Measurements from ENCODE around the gene VTA1. TPM values are rescaled to one million over a fixed set of nuclear protein-coding genes. Genes with fewer than 3 reads are reported as not detected.
A peak's percentile ranks its signal among the peaks of the same experiment; 100 is the strongest.
"Not testable (repeated sequence)": the region's sequence is repeated elsewhere in the genome, so short reads cannot be mapped to it uniquely, and the experiment has no call there.

Gene VTA1, protein sequence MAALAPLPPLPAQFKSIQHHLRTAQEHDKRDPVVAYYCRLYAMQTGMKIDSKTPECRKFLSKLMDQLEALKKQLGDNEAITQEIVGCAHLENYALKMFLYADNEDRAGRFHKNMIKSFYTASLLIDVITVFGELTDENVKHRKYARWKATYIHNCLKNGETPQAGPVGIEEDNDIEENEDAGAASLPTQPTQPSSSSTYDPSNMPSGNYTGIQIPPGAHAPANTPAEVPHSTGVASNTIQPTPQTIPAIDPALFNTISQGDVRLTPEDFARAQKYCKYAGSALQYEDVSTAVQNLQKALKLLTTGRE
- 10 to 100 TPM; 43.5 to 47.4 TPM for total RNA-seq

DNA sequence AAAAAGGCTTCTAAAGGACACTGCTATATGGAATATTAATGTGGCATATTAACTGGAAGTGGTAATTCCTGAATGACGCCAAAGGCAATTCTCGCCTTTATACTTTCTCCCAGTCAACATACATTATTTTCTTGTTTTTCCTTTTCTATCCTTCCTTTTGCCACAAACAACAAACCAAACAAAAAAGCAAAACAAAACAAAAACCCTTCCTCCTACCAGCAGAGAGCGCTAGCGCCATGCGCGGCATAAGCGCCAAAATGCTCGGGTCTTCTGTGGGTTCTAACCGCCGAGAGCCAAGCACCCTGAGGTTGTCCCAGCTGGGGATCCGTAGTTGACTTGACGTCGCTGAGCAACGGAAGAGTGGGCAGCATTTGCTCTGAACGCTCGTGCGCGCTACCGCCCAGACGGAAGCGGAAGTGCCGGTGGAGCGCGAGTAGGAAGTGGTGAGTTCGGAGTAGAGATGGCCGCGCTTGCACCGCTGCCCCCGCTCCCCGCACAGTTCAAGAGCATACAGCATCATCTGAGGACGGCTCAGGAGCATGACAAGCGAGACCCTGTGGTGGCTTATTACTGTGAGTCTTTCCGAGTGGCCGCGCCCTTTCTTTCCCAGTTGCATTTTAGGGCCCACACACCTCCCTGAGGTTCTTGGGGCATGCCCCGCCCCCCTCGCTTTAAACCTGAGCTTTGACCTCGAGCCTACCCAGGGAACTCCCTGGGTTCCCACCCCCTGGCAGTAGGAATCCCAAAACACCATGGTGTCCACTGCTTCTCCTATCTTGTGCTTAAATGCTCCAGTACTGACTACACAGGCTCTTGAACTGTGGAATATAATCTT lies at the start of gene VTA1, which contains the start of gene NMBR:
VTA1 (plus strand) TSS at position 436 of the 835 bp plus-strand sequence; CDS start at position 461, 25 bp downstream.
NMBR (minus strand) TSS at position 295 of the 835 bp plus-strand sequence. CDS start 58,464 bp downstream, outside the sequence.
- CTCF ChIA-PET, result interaction anchor here (0.6 to 3.9 kb wide), 14 partner anchors 9 to 1694 kb away, joined by 3 to 36 read pairs (median 4); no protein-coding TSS in a partner anchor
- POLR2A ChIA-PET, result interaction anchor here (0.6 to 1.7 kb wide), 4 partner anchors 9 to 240 kb away, joined by 3 to 5 read pairs (median 3); no protein-coding TSS in a partner anchor
- peaks cover 51% of the 10 kb centered on the region for H3K4me1 Mint-ChIP-seq (ENCODE audit: low read depth)
- H3K27me3 Mint-ChIP-seq, result no peaks in the 10 kb centered on the region
- H3K36me3 Mint-ChIP-seq, result peaks cover 5% of the 10 kb centered on the region
- H3K4me3 Mint-ChIP-seq, result peak within 1 kb of the TSS; percentile 96
- peak within 1 kb of the TSS; percentile 70 for H3K27ac Mint-ChIP-seq
- no peaks in the 10 kb centered on the region for H3K9me3 Mint-ChIP-seq
- intact Hi-C loops (cut with micrococcal nuclease), result loop anchor here (1.0 to 5.0 kb wide), 9 partner anchors 60 to 1305 kb away; partner anchors contain the start of genes ADAT2, ADGRG6 and PEX3
- peak; percentile 98 for DNase-seq

DNA sequence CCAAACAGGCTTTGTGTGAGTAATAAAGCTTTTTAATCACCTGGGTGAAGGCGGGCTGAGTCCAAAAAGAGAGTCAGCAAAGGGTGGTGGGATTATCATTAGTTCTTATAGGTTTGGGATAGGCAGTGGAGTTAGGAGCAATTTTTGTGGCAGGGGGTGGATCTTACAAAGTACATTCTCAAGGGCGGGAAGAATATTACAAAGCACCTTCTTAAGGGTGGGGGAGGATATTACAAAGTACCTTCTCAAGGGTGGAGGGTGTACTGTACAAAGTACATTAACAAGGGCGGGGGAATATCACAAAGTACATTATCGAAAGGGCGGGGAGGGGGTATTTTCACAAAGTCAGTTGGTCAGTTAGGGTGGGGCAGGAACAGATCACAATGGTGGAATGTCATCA lies 42.2 kb upstream of the VTA1 start:
- POLR2A ChIA-PET; H3K4me3 Mint-ChIP-seq; H3K9me3 Mint-ChIP-seq; intact Hi-C loops (cut with micrococcal nuclease); H3K27me3 Mint-ChIP-seq; CTCF ChIA-PET; H3K27ac Mint-ChIP-seq; H3K36me3 Mint-ChIP-seq; DNase-seq; H3K4me1 Mint-ChIP-seq (ENCODE audit: low read depth): not testable (repeated sequence)

DNA sequence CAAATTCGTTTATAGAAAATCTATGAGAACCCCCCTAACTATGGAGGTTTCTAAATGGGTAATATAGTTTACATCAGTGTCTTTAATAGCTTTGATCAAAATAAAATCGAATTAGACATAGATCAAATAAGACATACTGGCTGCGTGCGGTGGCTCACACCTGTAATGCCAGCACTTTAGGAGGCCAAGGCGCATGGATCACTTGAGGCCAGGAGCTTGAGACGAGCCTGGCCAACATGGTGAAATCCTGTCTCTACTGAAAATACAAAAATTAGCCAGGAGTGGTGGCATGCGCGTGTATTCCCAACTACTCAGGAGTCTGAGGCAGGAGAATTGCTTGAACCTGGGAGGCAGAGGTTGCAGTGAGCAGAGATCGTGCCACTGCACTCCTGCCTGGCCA lies 36.2 kb upstream of the VTA1 start:
- DNase-seq; H3K27me3 Mint-ChIP-seq; H3K27ac Mint-ChIP-seq; intact Hi-C loops (cut with micrococcal nuclease); POLR2A ChIA-PET; H3K4me3 Mint-ChIP-seq; H3K36me3 Mint-ChIP-seq; H3K9me3 Mint-ChIP-seq; H3K4me1 Mint-ChIP-seq (ENCODE audit: low read depth): not testable (repeated sequence)
- CTCF ChIA-PET, result interaction anchor here (0.6 to 4.6 kb wide), 4 partner anchors 9 to 516 kb away, joined by 3 to 64 read pairs (median 14); no protein-coding TSS in a partner anchor

DNA sequence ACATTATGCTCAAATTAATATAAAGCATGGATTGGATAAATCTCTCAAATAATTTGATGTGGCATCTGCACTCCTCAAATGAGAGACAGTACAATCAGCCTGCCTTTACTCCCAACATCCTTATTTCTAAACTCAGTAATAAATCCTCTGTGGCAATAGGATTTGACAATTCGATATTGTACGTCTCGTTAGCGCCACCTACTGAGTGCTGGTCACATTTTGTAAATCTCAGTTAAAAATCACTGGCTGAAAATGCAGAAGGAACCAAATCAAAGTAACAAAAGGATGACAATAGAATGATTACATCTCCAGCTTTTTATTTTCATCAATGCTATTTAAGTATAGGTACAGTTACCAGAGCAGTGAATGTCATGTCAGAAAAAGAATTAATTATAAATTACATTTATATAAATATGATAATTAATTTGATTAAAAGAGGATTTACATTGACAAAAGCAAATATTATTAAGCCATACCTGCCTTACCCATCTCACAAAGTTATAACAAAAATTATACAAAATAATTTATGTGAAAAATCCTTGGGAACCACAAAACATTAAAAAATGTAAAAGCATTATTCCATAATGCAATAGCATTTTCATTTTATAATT lies 34.5 kb upstream of the VTA1 start:
- H3K4me1 Mint-ChIP-seq (ENCODE audit: low read depth), result no peaks in the 10 kb centered on the region
- peak; percentile 75 for DNase-seq
- H3K9me3 Mint-ChIP-seq, result no peaks in the 10 kb centered on the region
- no peak overlapping the region for H3K4me3 Mint-ChIP-seq
- intact Hi-C loops (cut with micrococcal nuclease), result loop anchor here (1.0 kb wide), 2 partner anchors 123 to 434 kb away; no protein-coding TSS in a partner anchor
- POLR2A ChIA-PET, result no interaction called here
- CTCF ChIA-PET, result interaction anchor here (0.6 to 4.6 kb wide), 13 partner anchors 9 to 661 kb away, joined by 3 to 64 read pairs (median 5); no protein-coding TSS in a partner anchor
- peaks cover 2% of the 10 kb centered on the region for H3K27me3 Mint-ChIP-seq
- H3K36me3 Mint-ChIP-seq, result no peaks in the 10 kb centered on the region
- H3K27ac Mint-ChIP-seq, result no peak overlapping the region

DNA sequence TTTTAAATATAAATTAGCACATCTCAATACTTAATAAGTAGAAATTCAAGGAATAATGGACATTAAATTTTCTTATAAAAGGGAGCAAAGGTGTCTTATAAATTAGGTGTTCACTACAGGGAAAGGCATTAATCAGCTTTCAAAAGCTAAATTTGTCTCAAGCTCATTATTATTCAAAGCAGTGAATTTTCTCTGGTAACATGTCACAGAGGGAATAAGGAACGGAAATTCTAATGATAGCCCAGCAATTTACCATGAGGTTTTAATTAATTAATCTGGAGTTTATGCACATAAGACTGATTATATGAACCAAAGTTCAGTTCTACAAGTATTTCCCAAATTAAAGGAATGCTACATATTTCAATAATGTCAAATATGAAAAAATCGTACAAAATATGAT lies 29.7 kb upstream of the VTA1 start:
- CTCF ChIA-PET, result interaction anchor here (1.0 kb wide), 1 partner anchor 128 kb away, joined by 6 read pairs; no protein-coding TSS in a partner anchor
- Mint-ChIP-seq H3K9me3 (no peaks in the 10 kb centered on the region), H3K27ac (no peak overlapping the region), H3K4me3 (no peak overlapping the region), H3K27me3 (peaks cover 2% of the 10 kb centered on the region), H3K4me1 (ENCODE audit: low read depth) (no peaks in the 10 kb centered on the region), H3K36me3 (no peaks in the 10 kb centered on the region)
- DNase-seq, result no peak
- intact Hi-C loops (cut with micrococcal nuclease), result no loop called here
- POLR2A ChIA-PET, result no interaction called here

DNA sequence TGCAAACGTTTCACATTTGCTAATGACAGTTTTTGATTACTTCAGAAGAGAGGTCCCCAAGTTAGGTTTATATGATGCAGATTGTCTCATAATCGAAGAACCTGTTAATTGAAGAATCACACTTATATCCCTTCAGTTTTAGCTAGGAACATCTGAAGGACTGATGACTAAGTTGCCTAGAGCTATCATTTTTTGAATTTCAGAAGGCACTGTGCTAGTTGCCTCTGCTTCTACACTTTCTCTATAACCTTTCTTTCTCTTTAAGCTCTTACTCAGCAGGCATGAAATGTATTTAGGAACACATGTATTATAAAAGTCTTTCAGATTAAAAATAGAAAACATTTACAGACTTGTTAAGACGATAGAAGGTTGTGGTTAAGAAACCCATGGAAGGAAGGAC lies 28.7 kb upstream of the VTA1 start:
- intact Hi-C loops (cut with micrococcal nuclease), result no loop called here
- Mint-ChIP-seq H3K27ac (no peak overlapping the region), H3K27me3 (no peaks in the 10 kb centered on the region), H3K9me3 (no peaks in the 10 kb centered on the region), H3K4me3 (no peak overlapping the region), H3K4me1 (ENCODE audit: low read depth) (no peaks in the 10 kb centered on the region), H3K36me3 (no peaks in the 10 kb centered on the region)
- POLR2A ChIA-PET, result no interaction called here
- CTCF ChIA-PET, result no interaction called here
- no peak for DNase-seq

DNA sequence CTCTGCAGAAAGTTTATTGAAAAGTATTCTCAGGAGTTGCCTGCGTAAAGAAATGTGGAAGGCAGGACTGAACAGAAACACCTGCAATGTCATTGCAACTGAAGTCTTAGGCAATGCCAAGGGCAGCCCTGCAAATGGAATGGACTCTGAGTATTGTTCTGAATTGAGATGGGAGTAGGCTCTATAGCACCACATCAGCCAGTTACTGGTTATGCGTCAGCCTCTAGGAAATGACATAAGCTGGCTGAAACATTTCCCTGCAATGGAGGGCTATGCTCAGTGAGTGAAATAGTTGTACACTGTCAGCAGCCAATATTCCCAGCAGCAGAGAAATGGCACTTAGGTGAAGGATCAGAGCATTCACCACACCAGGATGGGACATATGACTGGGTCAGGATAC lies 28.1 kb upstream of the VTA1 start:
- H3K4me1 Mint-ChIP-seq (ENCODE audit: low read depth), result no peaks in the 10 kb centered on the region
- H3K27ac Mint-ChIP-seq, result no peak overlapping the region
- H3K9me3 Mint-ChIP-seq, result no peaks in the 10 kb centered on the region
- no peak for DNase-seq
- H3K4me3 Mint-ChIP-seq, result no peak overlapping the region
- intact Hi-C loops (cut with micrococcal nuclease), result no loop called here
- no peaks in the 10 kb centered on the region for H3K27me3 Mint-ChIP-seq
- ChIA-PET POLR2A (no interaction called here), CTCF (no interaction called here)
- no peaks in the 10 kb centered on the region for H3K36me3 Mint-ChIP-seq

DNA sequence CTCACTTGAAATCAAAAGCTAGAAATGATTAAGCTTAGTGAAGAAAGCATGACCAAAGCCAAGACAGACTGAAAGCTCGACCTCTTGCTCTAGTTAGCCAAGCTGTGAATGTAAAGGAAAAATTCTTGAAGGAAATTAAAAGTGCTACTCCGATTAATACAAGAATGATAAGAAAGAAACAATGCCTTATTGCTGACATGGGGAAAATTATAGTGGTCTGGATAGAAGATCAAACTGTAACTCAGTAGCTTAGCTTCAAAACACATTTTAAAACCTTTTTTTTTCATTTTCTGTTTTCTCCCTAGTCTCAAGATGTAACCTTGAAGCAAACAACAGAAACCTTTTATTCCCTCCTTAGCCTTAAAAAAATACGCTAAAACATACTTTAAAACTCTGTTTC lies 25.7 kb upstream of the VTA1 start:
- no peaks in the 10 kb centered on the region for H3K4me1 Mint-ChIP-seq (ENCODE audit: low read depth)
- no peak for DNase-seq
- intact Hi-C loops (cut with micrococcal nuclease), result no loop called here
- H3K36me3 Mint-ChIP-seq, result no peaks in the 10 kb centered on the region
- POLR2A ChIA-PET, result no interaction called here
- no peaks in the 10 kb centered on the region for H3K27me3 Mint-ChIP-seq
- no peak overlapping the region for H3K4me3 Mint-ChIP-seq
- CTCF ChIA-PET, result interaction anchor here (1.8 kb wide), 1 partner anchor 132 kb away, joined by 5 read pairs; no protein-coding TSS in a partner anchor
- no peaks in the 10 kb centered on the region for H3K9me3 Mint-ChIP-seq
- no peak overlapping the region for H3K27ac Mint-ChIP-seq

DNA sequence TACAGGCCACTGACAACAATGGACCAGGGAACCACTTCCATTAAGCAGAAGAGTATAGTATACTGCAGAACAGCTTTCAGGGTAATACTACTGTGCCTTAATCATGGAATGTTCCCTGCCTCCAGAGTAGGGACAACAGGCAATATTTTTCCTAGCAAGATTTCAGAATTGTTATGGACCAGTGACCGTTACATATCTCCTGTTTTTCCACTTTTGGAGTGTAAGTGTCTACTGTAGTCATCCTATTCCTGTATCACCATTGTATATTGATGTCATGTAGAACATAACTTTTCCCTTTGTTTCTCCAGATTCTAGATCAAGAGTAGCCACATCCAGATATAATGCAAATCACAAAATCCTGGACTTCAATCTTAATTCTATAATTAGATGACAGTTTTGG lies 16.2 kb upstream of the VTA1 start:
- H3K4me3 Mint-ChIP-seq, result no peak overlapping the region
- intact Hi-C loops (cut with micrococcal nuclease), result no loop called here
- peaks cover 19% of the 10 kb centered on the region for H3K27me3 Mint-ChIP-seq
- no peaks in the 10 kb centered on the region for H3K36me3 Mint-ChIP-seq
- CTCF ChIA-PET, result no interaction called here
- no peaks in the 10 kb centered on the region for H3K9me3 Mint-ChIP-seq
- no peak for DNase-seq
- no peaks in the 10 kb centered on the region for H3K4me1 Mint-ChIP-seq (ENCODE audit: low read depth)
- H3K27ac Mint-ChIP-seq, result no peak overlapping the region
- POLR2A ChIA-PET, result no interaction called here

DNA sequence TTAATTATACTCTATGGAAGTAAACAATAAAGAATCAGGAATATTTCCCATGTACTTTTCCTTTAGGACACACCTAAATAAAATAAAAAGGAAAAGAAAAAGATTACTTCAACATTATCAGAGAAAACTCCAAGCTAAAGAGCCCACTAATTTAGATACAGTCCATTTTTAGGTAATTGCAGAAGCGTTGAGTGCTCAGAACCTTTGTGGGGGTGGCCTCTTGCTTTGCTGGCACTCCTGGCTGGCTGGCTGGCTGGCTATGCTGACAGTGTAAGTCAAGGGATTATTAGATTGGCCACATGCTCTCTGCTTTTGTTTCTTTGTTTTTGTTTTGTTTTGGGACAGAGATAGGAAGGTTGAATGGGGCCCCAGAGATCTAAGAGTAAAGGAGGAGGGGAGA lies 14.4 kb upstream of the VTA1 start, which contains the start of gene GJE1:
GJE1 (plus strand) TSS at position 301 of the 400 bp plus-strand sequence. CDS start 234 bp downstream, outside the sequence.
- no peak for DNase-seq
- Mint-ChIP-seq H3K36me3 (no peaks in the 10 kb centered on the region), H3K4me3 (no peak within 1 kb of the TSS), H3K9me3 (no peaks in the 10 kb centered on the region), H3K4me1 (ENCODE audit: low read depth) (no peaks in the 10 kb centered on the region), H3K27me3 (peaks cover 19% of the 10 kb centered on the region), H3K27ac (no peak within 1 kb of the TSS)
- intact Hi-C loops (cut with micrococcal nuclease), result no loop called here
- CTCF ChIA-PET, result no interaction called here
- POLR2A ChIA-PET, result no interaction called here

DNA sequence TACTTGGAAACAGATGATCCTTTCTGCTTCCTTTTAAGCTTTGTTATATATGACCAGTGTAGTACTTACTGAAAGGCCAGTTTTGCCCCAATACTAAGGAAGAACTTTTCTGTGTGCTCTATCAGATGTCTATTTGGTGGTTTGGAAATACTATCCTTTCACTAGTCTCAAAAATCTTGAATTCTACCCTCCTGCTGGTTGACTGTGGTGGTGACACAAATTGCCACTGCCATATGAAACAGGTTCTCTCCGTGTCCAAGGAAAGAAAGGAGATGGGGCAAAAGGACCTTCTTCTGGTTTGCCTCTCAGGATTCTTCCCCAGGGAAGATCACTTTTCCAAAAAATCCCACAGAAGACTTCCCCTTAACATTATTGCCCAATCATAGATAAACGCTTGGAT lies 8.2 kb upstream of the VTA1 start:
- H3K27ac Mint-ChIP-seq, result no peak overlapping the region
- no peak for DNase-seq
- ChIA-PET POLR2A (no interaction called here), CTCF (interaction anchor here (2.1 kb wide), 1 partner anchor 17 kb away, joined by 9 read pairs; no protein-coding TSS in a partner anchor)
- no peaks in the 10 kb centered on the region for H3K9me3 Mint-ChIP-seq
- peaks cover 7% of the 10 kb centered on the region for H3K27me3 Mint-ChIP-seq
- H3K4me1 Mint-ChIP-seq (ENCODE audit: low read depth), result no peaks in the 10 kb centered on the region
- intact Hi-C loops (cut with micrococcal nuclease), result no loop called here
- no peak overlapping the region for H3K4me3 Mint-ChIP-seq
- no peaks in the 10 kb centered on the region for H3K36me3 Mint-ChIP-seq

DNA sequence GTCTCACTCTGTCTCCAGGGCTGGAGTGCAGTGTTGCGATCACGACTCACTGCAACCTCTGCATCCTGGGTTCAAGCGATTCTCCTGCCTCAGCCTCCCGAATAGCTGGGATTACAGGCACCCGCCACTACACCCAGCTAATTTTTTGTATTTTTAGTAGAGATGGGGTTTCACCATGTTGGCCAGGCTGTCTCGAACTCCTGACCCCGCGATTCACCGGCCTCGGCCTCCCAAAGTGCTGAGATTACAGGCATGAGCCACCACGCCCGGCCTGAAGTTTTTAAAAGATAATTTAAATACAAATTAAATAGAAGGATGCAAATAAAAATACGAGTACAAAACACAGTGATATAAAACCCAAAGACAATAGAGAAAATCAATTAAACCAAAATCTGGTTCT lies 5.5 kb upstream of the VTA1 start:
- intact Hi-C loops (cut with micrococcal nuclease); POLR2A ChIA-PET: not testable (repeated sequence)
- CTCF ChIA-PET, result interaction anchor here (1.5 kb wide), 1 partner anchor 14 kb away, joined by 3 read pairs; no protein-coding TSS in a partner anchor

More for the DNA sequence above, 5.5 kb upstream of the VTA1 start:
- H3K4me3 Mint-ChIP-seq; H3K4me1 Mint-ChIP-seq (ENCODE audit: low read depth); H3K27me3 Mint-ChIP-seq; H3K36me3 Mint-ChIP-seq; H3K27ac Mint-ChIP-seq; DNase-seq; H3K9me3 Mint-ChIP-seq: not testable (repeated sequence)

Data from activated CD4-positive, alpha-beta memory T cell treated with anti-CD3 and anti-CD28 coated beads for 36 hours (primary cell).